ENCODE data around the gene CHP2. TPM values are rescaled to one million over a fixed set of nuclear protein-coding genes. Genes with fewer than 3 reads are reported as not detected.
A peak's percentile ranks its signal among the peaks of the same experiment; 100 is the strongest.

The CHP2 gene
- total and polyA plus RNA-seq, 9 of the 15 experiments (the other 6 are each of a cell fraction or from before 2014, with no cell fraction given), result 0.23 to 1.1 (median 0.80) TPM

GRCh38 chr16:23754594-23755483, at the start of gene CHP2 (continued):
- peak; percentile 65 for TF ChIP-seq ZBTB40 (IDR thresholded peaks at IDR 0.05)
- TF ChIP-seq ZBTB40 (CRISPR knock-in tag; IDR thresholded peaks at IDR 0.05), result no peak
- peak; percentile 46; the same call in 1 of the 2 replicates for TF ChIP-seq PHF8 (IDR thresholded peaks at IDR 0.05; ENCODE audit: borderline replicate concordance, low read length)
- TF ChIP-seq EGR1 (conservative IDR thresholded peaks at IDR 0.05), result 0 out of 2 replicates have a peak, but pooled peaks have one; percentile 17
- TF ChIP-seq EP400 (IDR thresholded peaks at IDR 0.05), result peak; percentile 27; the same call in 1 of the 2 replicates
- TF ChIP-seq SAFB (IDR thresholded peaks at IDR 0.05; ENCODE audit: borderline replicate concordance, low read depth, low read length), result peak; percentile 76
- TF ChIP-seq RB1 (IDR thresholded peaks at IDR 0.05; ENCODE audit: low read depth), result peak; percentile 47
- peak; percentile 89 for TF ChIP-seq L3MBTL2 (IDR thresholded peaks at IDR 0.05)
- TF ChIP-seq POLR3G (IDR thresholded peaks at IDR 0.05; ENCODE audit: extremely low read depth, insufficient read length, insufficient replicate concordance), result no peak
- peak; percentile 35 for TF ChIP-seq KDM5B (IDR thresholded peaks at IDR 0.05; ENCODE audit: insufficient replicate concordance, low read depth, low read length)
- peak; percentile 61 for TF ChIP-seq ZFX (CRISPR knock-in tag; IDR thresholded peaks at IDR 0.05)
- TF ChIP-seq USF1 (CRISPR knock-in tag; IDR thresholded peaks at IDR 0.05), result no peak
- TF ChIP-seq HDAC1 (IDR thresholded peaks at IDR 0.05), result peak in 1 of 2 experiments; percentile 23; a peak in 1 of 4 replicates
- TF ChIP-seq CTCF (IDR thresholded peaks at IDR 0.05 in 2 of 3, conservative IDR thresholded peaks at IDR 0.05 in 1 of 3; ENCODE audit: insufficient read depth in 2 of 3, low read depth in 1 of 3, low read length in 3 of 3), result no peak

Data from K562 (cell line).